Panc1 (cell line): ENCODE measurements around the gene COA7.

Experiments used
- TF ChIP-seq, protein P1 (sequence below): fragments of 450-650 bp; IDR thresholded peaks from 2 replicates; pipeline ENCODE4 v1.5.1; 2017; ENCODE audit warnings: mild to moderate bottlenecking
- TF ChIP-seq, protein P2 (sequence below), 2 experiments: IDR thresholded peaks; 2 replicates each; pipeline ENCODE4 v1.6.1; 2011 to 2012; ENCODE audit warnings: low read depth in 2 of 2, control low read depth in 1 of 2, low read length in 1 of 2, mild to moderate bottlenecking in 1 of 2, moderate library complexity in 1 of 2; ENCODE audit not compliant: insufficient read depth in 1 of 2

DNA sequence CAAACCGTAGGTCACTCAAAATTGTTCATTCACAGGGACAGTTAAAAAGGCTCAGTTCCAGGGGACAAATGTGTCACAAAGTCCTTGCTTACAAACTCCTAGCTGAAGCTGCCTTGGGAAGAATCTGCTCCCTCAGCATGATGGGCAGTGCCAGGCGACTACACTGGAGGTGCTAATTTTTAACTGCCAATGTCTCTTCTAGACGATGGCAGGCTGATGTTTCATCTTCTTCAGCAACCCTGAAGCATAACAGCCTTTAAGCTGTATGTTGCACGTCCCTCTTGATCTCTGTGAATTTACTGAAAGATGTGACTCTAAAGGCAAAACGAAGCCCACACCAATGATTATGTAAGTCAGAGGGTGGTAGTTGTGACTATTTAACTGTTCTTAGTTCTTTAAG, 11.3 kb downstream of the COA7 start:
- TF ChIP-seq, protein P1, sequence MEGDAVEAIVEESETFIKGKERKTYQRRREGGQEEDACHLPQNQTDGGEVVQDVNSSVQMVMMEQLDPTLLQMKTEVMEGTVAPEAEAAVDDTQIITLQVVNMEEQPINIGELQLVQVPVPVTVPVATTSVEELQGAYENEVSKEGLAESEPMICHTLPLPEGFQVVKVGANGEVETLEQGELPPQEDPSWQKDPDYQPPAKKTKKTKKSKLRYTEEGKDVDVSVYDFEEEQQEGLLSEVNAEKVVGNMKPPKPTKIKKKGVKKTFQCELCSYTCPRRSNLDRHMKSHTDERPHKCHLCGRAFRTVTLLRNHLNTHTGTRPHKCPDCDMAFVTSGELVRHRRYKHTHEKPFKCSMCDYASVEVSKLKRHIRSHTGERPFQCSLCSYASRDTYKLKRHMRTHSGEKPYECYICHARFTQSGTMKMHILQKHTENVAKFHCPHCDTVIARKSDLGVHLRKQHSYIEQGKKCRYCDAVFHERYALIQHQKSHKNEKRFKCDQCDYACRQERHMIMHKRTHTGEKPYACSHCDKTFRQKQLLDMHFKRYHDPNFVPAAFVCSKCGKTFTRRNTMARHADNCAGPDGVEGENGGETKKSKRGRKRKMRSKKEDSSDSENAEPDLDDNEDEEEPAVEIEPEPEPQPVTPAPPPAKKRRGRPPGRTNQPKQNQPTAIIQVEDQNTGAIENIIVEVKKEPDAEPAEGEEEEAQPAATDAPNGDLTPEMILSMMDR = no peak
- TF ChIP-seq, protein P2, sequence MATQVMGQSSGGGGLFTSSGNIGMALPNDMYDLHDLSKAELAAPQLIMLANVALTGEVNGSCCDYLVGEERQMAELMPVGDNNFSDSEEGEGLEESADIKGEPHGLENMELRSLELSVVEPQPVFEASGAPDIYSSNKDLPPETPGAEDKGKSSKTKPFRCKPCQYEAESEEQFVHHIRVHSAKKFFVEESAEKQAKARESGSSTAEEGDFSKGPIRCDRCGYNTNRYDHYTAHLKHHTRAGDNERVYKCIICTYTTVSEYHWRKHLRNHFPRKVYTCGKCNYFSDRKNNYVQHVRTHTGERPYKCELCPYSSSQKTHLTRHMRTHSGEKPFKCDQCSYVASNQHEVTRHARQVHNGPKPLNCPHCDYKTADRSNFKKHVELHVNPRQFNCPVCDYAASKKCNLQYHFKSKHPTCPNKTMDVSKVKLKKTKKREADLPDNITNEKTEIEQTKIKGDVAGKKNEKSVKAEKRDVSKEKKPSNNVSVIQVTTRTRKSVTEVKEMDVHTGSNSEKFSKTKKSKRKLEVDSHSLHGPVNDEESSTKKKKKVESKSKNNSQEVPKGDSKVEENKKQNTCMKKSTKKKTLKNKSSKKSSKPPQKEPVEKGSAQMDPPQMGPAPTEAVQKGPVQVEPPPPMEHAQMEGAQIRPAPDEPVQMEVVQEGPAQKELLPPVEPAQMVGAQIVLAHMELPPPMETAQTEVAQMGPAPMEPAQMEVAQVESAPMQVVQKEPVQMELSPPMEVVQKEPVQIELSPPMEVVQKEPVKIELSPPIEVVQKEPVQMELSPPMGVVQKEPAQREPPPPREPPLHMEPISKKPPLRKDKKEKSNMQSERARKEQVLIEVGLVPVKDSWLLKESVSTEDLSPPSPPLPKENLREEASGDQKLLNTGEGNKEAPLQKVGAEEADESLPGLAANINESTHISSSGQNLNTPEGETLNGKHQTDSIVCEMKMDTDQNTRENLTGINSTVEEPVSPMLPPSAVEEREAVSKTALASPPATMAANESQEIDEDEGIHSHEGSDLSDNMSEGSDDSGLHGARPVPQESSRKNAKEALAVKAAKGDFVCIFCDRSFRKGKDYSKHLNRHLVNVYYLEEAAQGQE (IDR thresholded peaks at IDR 0.05; ENCODE audit: insufficient read depth in 1 of 2, low read depth in 2 of 2, low read length in 1 of 2) = no peak
